Sigmoid colon (tissue), 7 donors: ENCODE measurements around the gene ATP1B4. TPM values are rescaled to one million over a fixed set of nuclear protein-coding genes. Genes with fewer than 3 reads are reported as not detected.

ENCODE experiments used
- DNase-seq: peaks from one replicate; pipeline ENCODE4 v3.0.0-alpha.2; 2019
- H3K27ac ChIP-seq, 4 donors: fragments of 200-600 bp; sonication (generic); one replicate each; pipeline ENCODE4 v1.5.1; 2016 to 2019; ENCODE audit warnings: mild to moderate bottlenecking in 1 of 4
- H3K27me3 ChIP-seq, 3 donors: fragments of 200-600 bp; sonication (generic); one replicate each; pipeline ENCODE4 v1.5.1; 2019; ENCODE audit warnings: mild to moderate bottlenecking in 1 of 3
- H3K36me3 ChIP-seq, 4 donors: fragments of 200-600 bp; sonication (generic); one replicate each; pipeline ENCODE4 v1.5.1; 2016 to 2019
- H3K4me1 ChIP-seq, 4 donors: fragments of 200-600 bp; sonication (generic); one replicate each; pipeline ENCODE4 v1.5.1; 2017 to 2019
- H3K4me3 ChIP-seq, 4 donors: fragments of 200-600 bp; sonication (generic); one replicate each; pipeline ENCODE4 v1.5.1; 2017 to 2019; ENCODE audit warnings: mild to moderate bottlenecking in 2 of 4, moderate library complexity in 1 of 4
- H3K9me3 ChIP-seq, 4 donors: fragments of 200-600 bp in 3 of 4; sonication (generic) in 3 of 4; one replicate each; pipeline versions ENCODE4 v1.5.1 to v1.6.1; 2013 to 2019
- CTCF ChIP-seq, 4 experiments: fragments of 450-650 bp in 3 of 4; fragments of 200-600 bp in 1 of 4; IDR thresholded peaks; one replicate each; pipeline ENCODE4 v1.5.1; 2016 to 2019; ENCODE audit warnings: antibody characterized with exemption in 4 of 4, mild to moderate bottlenecking in 3 of 4, moderate library complexity in 2 of 4
- EP300 ChIP-seq, 4 donors: sonication (generic); formaldehyde crosslinking; IDR thresholded peaks; one replicate each; pipeline ENCODE4 v1.6.1; 2017; ENCODE audit warnings: antibody characterized with exemption in 4 of 4
- POLR2A ChIP-seq, 2 donors: fragments of 450-650 bp; IDR thresholded peaks; one replicate each; pipeline ENCODE4 v1.6.1; 2016; ENCODE audit warnings: antibody characterized with exemption in 2 of 2, mild to moderate bottlenecking in 2 of 2, moderate library complexity in 2 of 2
- POLR2AphosphoS5 ChIP-seq, 4 donors: sonication (generic); formaldehyde crosslinking; IDR thresholded peaks; one replicate each; pipeline ENCODE4 v1.6.1; 2017; ENCODE audit warnings: antibody characterized with exemption in 4 of 4
- WGBS, 2 donors: extraction: QIAGEN DNeasy Blood & Tissue Kit; methylation state at CpG; one replicate each; pipeline ENCODE4 v1.1.7; 2013; 5-methylcytosine and 5-hydroxymethylcytosine counted together
- intact Hi-C: fragments of 100-400 bp; cut with DNase I; formaldehyde crosslinking; loops from one replicate; pipeline ENCODE4 v1.15.1; 2023
- polyA plus RNA-seq, 3 donors: library from polyadenylated mRNA; stranded (reverse); fragments of 200-250 nt; gene quantifications; one replicate each; pipeline ENCODE4 v1.2.3, GENCODE V29; 2013
- total RNA-seq, 4 donors: library from RNA; depleted of rRNA; stranded (reverse); fragments of >200 nt; gene quantifications; one replicate each; pipeline ENCODE4 v1.1.0, GENCODE V29; 2016
- donor health status: healthy with polysubstance abuse.
- donor health status: Bipolar disorder and iron deficiency.
- donor health status: healthy.

ATP1B4 gene
- total and polyA plus RNA-seq, 7 donors, result not detected

DNA sequence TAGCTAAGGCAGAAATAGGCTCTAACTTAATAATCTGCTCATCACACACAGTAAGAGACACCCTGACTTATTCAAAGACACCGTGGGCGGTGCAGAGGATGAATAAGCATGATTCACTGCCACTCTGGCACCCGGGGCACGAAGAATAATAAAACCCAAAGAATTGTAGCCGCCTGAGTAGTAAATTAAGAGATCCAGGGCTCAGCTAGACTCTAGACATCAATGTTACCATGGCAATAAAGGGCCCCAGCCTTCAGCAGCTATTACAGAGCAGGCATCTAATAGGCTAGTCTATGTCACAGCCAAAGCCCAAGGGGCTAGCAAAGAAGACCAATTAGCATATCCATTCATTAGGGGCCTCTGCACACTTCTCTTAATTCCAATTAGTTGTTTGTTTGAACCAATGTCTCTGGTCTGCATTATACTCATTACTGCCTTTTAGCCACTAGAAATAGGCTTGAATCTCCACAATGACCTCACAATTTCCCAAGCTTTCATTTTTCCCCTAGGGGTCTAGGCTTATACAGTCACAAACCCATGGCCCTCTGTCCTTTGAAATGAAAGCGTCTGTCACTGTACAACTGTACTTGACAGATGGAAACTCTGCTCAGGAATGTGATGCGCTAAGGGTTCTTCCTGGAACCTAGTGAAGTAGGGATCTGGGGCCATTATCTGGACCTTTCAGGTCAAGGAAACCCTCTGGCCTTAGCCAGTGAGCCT, 3.0 kb upstream of the ATP1B4 start:
- H3K9me3 ChIP-seq, result no peaks in the 10 kb centered on the region
- H3K4me3 ChIP-seq, result no peak overlapping the region
- WGBS, 2 donors, result 70 to 72% methylated on average over 7 of the region's 7 CpGs
- H3K27ac ChIP-seq, result no peak overlapping the region
- intact Hi-C loops, result no loop called here
- TF ChIP-seq CTCF (IDR thresholded peaks at IDR 0.05), result no peak
- no peak for TF ChIP-seq POLR2AphosphoS5 (IDR thresholded peaks at IDR 0.05)
- TF ChIP-seq POLR2A (IDR thresholded peaks at IDR 0.05), result no peak
- no peak for TF ChIP-seq EP300 (IDR thresholded peaks at IDR 0.05)
- no peaks in the 10 kb centered on the region for H3K4me1 ChIP-seq
- no peaks in the 10 kb centered on the region for H3K27me3 ChIP-seq
- no peaks in the 10 kb centered on the region for H3K36me3 ChIP-seq
- no peak for DNase-seq

GRCh38 chrX:120365320-120365719, 3.4 kb downstream of the ATP1B4 start:
- no peak for TF ChIP-seq EP300 (IDR thresholded peaks at IDR 0.05)
- TF ChIP-seq POLR2A (IDR thresholded peaks at IDR 0.05), result no peak
- peak in 1 of 4 experiments; percentile 24 for TF ChIP-seq CTCF (IDR thresholded peaks at IDR 0.05)
- TF ChIP-seq POLR2AphosphoS5 (IDR thresholded peaks at IDR 0.05), result no peak
- DNase-seq, result no peak
- Histone ChIP-seq H3K27ac (no peak overlapping the region), H3K27me3 (no peaks in the 10 kb centered on the region), H3K4me3 (no peak overlapping the region), H3K9me3 (no peaks in the 10 kb centered on the region), H3K36me3 (no peaks in the 10 kb centered on the region), H3K4me1 (no peaks in the 10 kb centered on the region)
- intact Hi-C loops, result no loop called here
- WGBS, 2 donors, result 8 to 28% methylated on average over 2 of the region's 2 CpGs

GRCh38 chrX:120365968-120366367, 4.1 kb downstream of the ATP1B4 start:
- intact Hi-C loops, result no loop called here
- no peaks in the 10 kb centered on the region for H3K9me3 ChIP-seq
- DNase-seq, result no peak
- no peak overlapping the region for H3K27ac ChIP-seq
- H3K4me3 ChIP-seq, result no peak overlapping the region
- H3K4me1 ChIP-seq, result no peaks in the 10 kb centered on the region
- WGBS, 2 donors, result 85 to 95% methylated on average over 1 of the region's 1 CpG
- TF ChIP-seq CTCF (IDR thresholded peaks at IDR 0.05), result no peak
- TF ChIP-seq POLR2A (IDR thresholded peaks at IDR 0.05), result no peak
- no peak for TF ChIP-seq EP300 (IDR thresholded peaks at IDR 0.05)
- TF ChIP-seq POLR2AphosphoS5 (IDR thresholded peaks at IDR 0.05), result no peak
- no peaks in the 10 kb centered on the region for H3K27me3 ChIP-seq
- no peaks in the 10 kb centered on the region for H3K36me3 ChIP-seq

- no peak for DNase-seq
- WGBS, 2 donors, result 84 to 89% methylated on average over 3 of the region's 3 CpGs
- no peaks in the 10 kb centered on the region for H3K9me3 ChIP-seq
- H3K36me3 ChIP-seq, result no peaks in the 10 kb centered on the region
- no peaks in the 10 kb centered on the region for H3K4me1 ChIP-seq
- H3K4me3 ChIP-seq, result no peak overlapping the region
- H3K27me3 ChIP-seq, result no peaks in the 10 kb centered on the region
- no peak for TF ChIP-seq EP300 (IDR thresholded peaks at IDR 0.05)
- no peak for TF ChIP-seq POLR2AphosphoS5 (IDR thresholded peaks at IDR 0.05)
- intact Hi-C loops, result no loop called here
- no peak overlapping the region for H3K27ac ChIP-seq
Measured at GRCh38 chrX:120366794-120367193, 4.9 kb downstream of the ATP1B4 start.

DNA sequence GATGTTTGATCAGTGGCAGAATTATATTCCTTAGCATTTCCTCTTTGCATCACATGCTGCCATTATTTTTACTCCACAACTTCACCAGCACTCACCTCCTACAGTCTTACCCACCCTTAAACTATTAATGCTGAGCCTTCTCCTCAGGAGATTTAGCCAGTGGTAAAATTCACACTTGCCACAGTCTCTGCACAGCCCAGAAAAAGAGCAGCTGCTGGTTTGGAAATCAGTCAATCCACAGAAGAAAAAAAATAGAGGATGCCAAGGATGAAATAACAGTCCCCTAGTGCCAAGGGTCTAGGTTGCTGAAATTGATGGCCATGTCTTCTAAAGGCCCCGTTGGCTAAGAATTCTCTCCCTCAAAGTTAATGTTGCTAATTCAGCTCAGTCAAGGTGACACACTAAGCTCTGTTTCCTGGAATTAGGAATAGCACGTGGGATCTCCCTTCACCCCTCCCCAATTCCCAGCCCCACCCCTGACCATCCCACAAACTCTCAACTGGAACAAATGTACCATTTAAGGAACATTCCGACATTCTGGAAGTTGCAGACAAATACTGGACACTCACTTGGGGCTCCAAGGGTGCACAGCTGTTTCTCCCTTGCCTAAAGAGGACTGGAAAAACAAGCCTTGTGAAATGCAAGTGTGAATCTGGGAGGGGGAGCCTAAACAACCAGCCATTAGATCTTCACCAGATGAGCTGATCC, 5.7 kb downstream of the ATP1B4 start:
- Histone ChIP-seq H3K27me3 (no peaks in the 10 kb centered on the region), H3K27ac (no peak overlapping the region), H3K4me3 (no peak overlapping the region), H3K36me3 (no peaks in the 10 kb centered on the region), H3K4me1 (no peaks in the 10 kb centered on the region), H3K9me3 (no peaks in the 10 kb centered on the region)
- 69 to 75% methylated on average over 3 of the region's 3 CpGs for WGBS, 2 donors
- TF ChIP-seq EP300 (IDR thresholded peaks at IDR 0.05) (no peak), CTCF (IDR thresholded peaks at IDR 0.05) (no peak)
- no peak for DNase-seq
- intact Hi-C loops, result no loop called here
